HepG2 (cell line): Measurements from ENCODE around the gene L3MBTL3. TPM values are rescaled to one million over a fixed set of nuclear protein-coding genes. Genes with fewer than 3 reads are reported as not detected.

Source experiments
- FOXJ3 ChIP-seq: sonication (generic); formaldehyde crosslinking; IDR thresholded peaks from 2 replicates; pipeline ENCODE4 v1.4.0; 2020; ENCODE audit warnings: missing genetic modification reagents, mild to moderate bottlenecking, borderline replicate concordance
- FOXK1 ChIP-seq: sonication (generic); formaldehyde crosslinking; IDR thresholded peaks from 2 replicates; pipeline ENCODE4 v1.4.0; 2020; ENCODE audit warnings: low read depth, missing genetic modification reagents, borderline replicate concordance
- HNF4A ChIP-seq: sonication (generic); formaldehyde crosslinking; IDR thresholded peaks from 2 replicates; pipeline ENCODE4 v1.4.0; 2020; ENCODE audit warnings: missing genetic modification reagents
- HOXA9 ChIP-seq: sonication (generic); formaldehyde crosslinking; IDR thresholded peaks from 2 replicates; pipeline ENCODE4 v1.8.1; 2022; ENCODE audit warnings: missing genetic modification reagents, mild to moderate bottlenecking, moderate library complexity, borderline replicate concordance
- MIER2 ChIP-seq: IDR thresholded peaks from 2 replicates; pipeline ENCODE4 v1.6.1; 2016; ENCODE audit warnings: missing biosample characterization, missing genetic modification reagents
- REXO4 ChIP-seq: sonication (generic); formaldehyde crosslinking; IDR thresholded peaks from 2 replicates; pipeline ENCODE4 v1.8.0; 2022; ENCODE audit warnings: missing genetic modification reagents, mild to moderate bottlenecking, borderline replicate concordance
- RFX3 ChIP-seq: IDR thresholded peaks from 2 replicates; pipeline ENCODE4 v1.6.1; 2016; ENCODE audit warnings: missing biosample characterization, missing genetic modification reagents
- SETDB1 ChIP-seq: sonication (generic); formaldehyde crosslinking; IDR thresholded peaks from 2 replicates; pipeline ENCODE4 v1.5.1; 2020; ENCODE audit warnings: missing genetic modification reagents, mild to moderate bottlenecking, borderline replicate concordance
- ZFX ChIP-seq: sonication (generic); formaldehyde crosslinking; IDR thresholded peaks from 2 replicates; pipeline ENCODE4 v1.4.0; 2020; ENCODE audit warnings: mild to moderate bottlenecking, low read depth, missing genetic modification reagents, moderate library complexity
- ZNF232 ChIP-seq: sonication (generic); formaldehyde crosslinking; IDR thresholded peaks from 2 replicates; pipeline ENCODE4 v1.4.0; 2020; ENCODE audit warnings: missing genetic modification reagents, borderline replicate concordance
- ZNF367 ChIP-seq: sonication (generic); formaldehyde crosslinking; IDR thresholded peaks from 2 replicates; pipeline ENCODE4 v1.4.0; 2020; ENCODE audit warnings: missing genetic modification reagents, borderline replicate concordance
- ZNF737 ChIP-seq: sonication (generic); formaldehyde crosslinking; IDR thresholded peaks from 2 replicates; pipeline ENCODE4 v1.5.0; 2020; ENCODE audit warnings: missing genetic modification reagents, mild to moderate bottlenecking, borderline replicate concordance
- ZNF776 ChIP-seq: sonication (generic); formaldehyde crosslinking; IDR thresholded peaks from 2 replicates; pipeline ENCODE4 v1.4.0; 2020; ENCODE audit warnings: mild to moderate bottlenecking, missing genetic modification reagents
- ZNF891 ChIP-seq: sonication (generic); formaldehyde crosslinking; IDR thresholded peaks from 2 replicates; pipeline ENCODE4 v1.5.0; 2020; ENCODE audit warnings: mild to moderate bottlenecking, missing genetic modification reagents
- polyA plus RNA-seq, 8 experiments: library from polyadenylated mRNA; depleted of rRNA in 3 of 8; stranded (reverse) in 7 of 8; unstranded in 1 of 8; fragments of >200 nt; fragmentation: Illumina TruSeq in 4 of 8; extraction: Trizol in 4 of 8; gene quantifications; 2 replicates each; pipeline versions ENCODE4 v1.2.1 to v1.2.3, GENCODE V29; 2011 to 2016; ENCODE audit warnings: low read depth in 4 of 8, missing spikeins in 1 of 8, mixed read lengths in 1 of 8; ENCODE audit not compliant: insufficient read depth in 1 of 8
- total RNA-seq, 5 experiments: library from RNA; depleted of rRNA; stranded (reverse); fragments of >200 nt; fragmentation: Illumina TruSeq; extraction: Trizol; gene quantifications; 2 replicates each; pipeline ENCODE4 v1.2.3, GENCODE V29; 2016; ENCODE audit warnings: low read depth in 1 of 5
- TF ChIP-seq, protein P1 (sequence below): IDR thresholded peaks from 2 replicates; pipeline ENCODE4 v1.4.0; 2020; ENCODE audit warnings: mild to moderate bottlenecking, missing genetic modification reagents
- TF ChIP-seq, protein P2 (sequence below): sonication (generic); formaldehyde crosslinking; IDR thresholded peaks from 2 replicates; pipeline ENCODE4 v1.4.0; 2020; ENCODE audit warnings: missing genetic modification reagents
- TF ChIP-seq, protein P3 (sequence below): sonication (generic); formaldehyde crosslinking; conservative IDR thresholded peaks from 2 replicates; pipeline ENCODE4 v1.4.0; 2020; ENCODE audit warnings: missing genetic modification reagents
- TF ChIP-seq, protein P4 (sequence below): sonication (generic); formaldehyde crosslinking; IDR thresholded peaks from 2 replicates; pipeline ENCODE4 v1.5.0; 2020; ENCODE audit warnings: mild to moderate bottlenecking, missing genetic modification reagents

Gene L3MBTL3
- total and polyA plus RNA-seq, 2 of the 13 experiments (the other 11 are each of a cell fraction or from before 2014, with no cell fraction given) = 1.5 to 2.5 TPM

DNA sequence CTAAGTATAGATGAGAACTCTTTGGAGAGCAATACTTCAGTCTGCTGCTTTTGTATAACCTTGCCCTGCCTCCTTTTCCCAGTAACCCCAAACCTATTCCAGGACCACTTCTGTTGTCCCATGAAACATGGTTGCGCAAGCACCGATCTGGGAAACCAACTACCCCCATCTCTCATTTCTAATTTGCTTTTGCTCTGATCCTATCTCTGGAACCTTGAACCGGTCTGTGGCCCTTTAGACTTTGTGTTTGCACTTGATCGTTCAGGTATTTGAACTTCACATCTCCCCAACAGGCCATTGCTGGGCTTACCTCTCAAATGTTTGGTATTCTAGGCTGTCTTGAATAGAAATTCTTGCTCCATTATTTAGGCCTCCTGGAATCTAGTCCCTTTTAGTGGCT lies 25.0 kb downstream of the L3MBTL3 start (continued):
- TF ChIP-seq, protein P1, sequence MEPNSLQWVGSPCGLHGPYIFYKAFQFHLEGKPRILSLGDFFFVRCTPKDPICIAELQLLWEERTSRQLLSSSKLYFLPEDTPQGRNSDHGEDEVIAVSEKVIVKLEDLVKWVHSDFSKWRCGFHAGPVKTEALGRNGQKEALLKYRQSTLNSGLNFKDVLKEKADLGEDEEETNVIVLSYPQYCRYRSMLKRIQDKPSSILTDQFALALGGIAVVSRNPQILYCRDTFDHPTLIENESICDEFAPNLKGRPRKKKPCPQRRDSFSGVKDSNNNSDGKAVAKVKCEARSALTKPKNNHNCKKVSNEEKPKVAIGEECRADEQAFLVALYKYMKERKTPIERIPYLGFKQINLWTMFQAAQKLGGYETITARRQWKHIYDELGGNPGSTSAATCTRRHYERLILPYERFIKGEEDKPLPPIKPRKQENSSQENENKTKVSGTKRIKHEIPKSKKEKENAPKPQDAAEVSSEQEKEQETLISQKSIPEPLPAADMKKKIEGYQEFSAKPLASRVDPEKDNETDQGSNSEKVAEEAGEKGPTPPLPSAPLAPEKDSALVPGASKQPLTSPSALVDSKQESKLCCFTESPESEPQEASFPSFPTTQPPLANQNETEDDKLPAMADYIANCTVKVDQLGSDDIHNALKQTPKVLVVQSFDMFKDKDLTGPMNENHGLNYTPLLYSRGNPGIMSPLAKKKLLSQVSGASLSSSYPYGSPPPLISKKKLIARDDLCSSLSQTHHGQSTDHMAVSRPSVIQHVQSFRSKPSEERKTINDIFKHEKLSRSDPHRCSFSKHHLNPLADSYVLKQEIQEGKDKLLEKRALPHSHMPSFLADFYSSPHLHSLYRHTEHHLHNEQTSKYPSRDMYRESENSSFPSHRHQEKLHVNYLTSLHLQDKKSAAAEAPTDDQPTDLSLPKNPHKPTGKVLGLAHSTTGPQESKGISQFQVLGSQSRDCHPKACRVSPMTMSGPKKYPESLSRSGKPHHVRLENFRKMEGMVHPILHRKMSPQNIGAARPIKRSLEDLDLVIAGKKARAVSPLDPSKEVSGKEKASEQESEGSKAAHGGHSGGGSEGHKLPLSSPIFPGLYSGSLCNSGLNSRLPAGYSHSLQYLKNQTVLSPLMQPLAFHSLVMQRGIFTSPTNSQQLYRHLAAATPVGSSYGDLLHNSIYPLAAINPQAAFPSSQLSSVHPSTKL = peak; percentile 63; the same call in 1 of the 2 replicates
- TF ChIP-seq HOXA9 (no peak), ZNF367 (CRISPR knock-in tag) (no peak), SETDB1 (CRISPR knock-in tag) (no peak), ZFX (no peak), RFX3 (CRISPR knock-in tag) (no peak), ZNF776 (no peak), ZNF232 (CRISPR knock-in tag) (no peak), FOXJ3 (CRISPR knock-in tag) (peak; percentile 63; the same call in 1 of the 2 replicates), MIER2 (CRISPR knock-in tag) (no peak), HNF4A (peak; percentile 90), FOXK1 (CRISPR knock-in tag) (no peak), REXO4 (CRISPR knock-in tag) (no peak), ZNF891 (no peak), ZNF737 (CRISPR knock-in tag) (no peak)
- TF ChIP-seq, protein P2, sequence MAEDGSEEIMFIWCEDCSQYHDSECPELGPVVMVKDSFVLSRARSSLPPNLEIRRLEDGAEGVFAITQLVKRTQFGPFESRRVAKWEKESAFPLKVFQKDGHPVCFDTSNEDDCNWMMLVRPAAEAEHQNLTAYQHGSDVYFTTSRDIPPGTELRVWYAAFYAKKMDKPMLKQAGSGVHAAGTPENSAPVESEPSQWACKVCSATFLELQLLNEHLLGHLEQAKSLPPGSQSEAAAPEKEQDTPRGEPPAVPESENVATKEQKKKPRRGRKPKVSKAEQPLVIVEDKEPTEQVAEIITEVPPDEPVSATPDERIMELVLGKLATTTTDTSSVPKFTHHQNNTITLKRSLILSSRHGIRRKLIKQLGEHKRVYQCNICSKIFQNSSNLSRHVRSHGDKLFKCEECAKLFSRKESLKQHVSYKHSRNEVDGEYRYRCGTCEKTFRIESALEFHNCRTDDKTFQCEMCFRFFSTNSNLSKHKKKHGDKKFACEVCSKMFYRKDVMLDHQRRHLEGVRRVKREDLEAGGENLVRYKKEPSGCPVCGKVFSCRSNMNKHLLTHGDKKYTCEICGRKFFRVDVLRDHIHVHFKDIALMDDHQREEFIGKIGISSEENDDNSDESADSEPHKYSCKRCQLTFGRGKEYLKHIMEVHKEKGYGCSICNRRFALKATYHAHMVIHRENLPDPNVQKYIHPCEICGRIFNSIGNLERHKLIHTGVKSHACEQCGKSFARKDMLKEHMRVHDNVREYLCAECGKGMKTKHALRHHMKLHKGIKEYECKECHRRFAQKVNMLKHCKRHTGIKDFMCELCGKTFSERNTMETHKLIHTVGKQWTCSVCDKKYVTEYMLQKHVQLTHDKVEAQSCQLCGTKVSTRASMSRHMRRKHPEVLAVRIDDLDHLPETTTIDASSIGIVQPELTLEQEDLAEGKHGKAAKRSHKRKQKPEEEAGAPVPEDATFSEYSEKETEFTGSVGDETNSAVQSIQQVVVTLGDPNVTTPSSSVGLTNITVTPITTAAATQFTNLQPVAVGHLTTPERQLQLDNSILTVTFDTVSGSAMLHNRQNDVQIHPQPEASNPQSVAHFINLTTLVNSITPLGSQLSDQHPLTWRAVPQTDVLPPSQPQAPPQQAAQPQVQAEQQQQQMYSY (CRISPR knock-in tag) = no peak
- TF ChIP-seq, protein P3, sequence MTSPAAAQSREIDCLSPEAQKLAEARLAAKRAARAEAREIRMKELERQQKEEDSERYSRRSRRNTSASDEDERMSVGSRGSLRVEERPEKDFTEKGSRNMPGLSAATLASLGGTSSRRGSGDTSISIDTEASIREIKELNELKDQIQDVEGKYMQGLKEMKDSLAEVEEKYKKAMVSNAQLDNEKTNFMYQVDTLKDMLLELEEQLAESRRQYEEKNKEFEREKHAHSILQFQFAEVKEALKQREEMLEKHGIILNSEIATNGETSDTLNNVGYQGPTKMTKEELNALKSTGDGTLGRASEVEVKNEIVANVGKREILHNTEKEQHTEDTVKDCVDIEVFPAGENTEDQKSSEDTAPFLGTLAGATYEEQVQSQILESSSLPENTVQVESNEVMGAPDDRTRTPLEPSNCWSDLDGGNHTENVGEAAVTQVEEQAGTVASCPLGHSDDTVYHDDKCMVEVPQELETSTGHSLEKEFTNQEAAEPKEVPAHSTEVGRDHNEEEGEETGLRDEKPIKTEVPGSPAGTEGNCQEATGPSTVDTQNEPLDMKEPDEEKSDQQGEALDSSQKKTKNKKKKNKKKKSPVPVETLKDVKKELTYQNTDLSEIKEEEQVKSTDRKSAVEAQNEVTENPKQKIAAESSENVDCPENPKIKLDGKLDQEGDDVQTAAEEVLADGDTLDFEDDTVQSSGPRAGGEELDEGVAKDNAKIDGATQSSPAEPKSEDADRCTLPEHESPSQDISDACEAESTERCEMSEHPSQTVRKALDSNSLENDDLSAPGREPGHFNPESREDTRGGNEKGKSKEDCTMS (CRISPR knock-in tag) = no peak
- TF ChIP-seq, protein P4, sequence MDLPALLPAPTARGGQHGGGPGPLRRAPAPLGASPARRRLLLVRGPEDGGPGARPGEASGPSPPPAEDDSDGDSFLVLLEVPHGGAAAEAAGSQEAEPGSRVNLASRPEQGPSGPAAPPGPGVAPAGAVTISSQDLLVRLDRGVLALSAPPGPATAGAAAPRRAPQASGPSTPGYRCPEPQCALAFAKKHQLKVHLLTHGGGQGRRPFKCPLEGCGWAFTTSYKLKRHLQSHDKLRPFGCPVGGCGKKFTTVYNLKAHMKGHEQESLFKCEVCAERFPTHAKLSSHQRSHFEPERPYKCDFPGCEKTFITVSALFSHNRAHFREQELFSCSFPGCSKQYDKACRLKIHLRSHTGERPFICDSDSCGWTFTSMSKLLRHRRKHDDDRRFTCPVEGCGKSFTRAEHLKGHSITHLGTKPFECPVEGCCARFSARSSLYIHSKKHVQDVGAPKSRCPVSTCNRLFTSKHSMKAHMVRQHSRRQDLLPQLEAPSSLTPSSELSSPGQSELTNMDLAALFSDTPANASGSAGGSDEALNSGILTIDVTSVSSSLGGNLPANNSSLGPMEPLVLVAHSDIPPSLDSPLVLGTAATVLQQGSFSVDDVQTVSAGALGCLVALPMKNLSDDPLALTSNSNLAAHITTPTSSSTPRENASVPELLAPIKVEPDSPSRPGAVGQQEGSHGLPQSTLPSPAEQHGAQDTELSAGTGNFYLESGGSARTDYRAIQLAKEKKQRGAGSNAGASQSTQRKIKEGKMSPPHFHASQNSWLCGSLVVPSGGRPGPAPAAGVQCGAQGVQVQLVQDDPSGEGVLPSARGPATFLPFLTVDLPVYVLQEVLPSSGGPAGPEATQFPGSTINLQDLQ (CRISPR knock-in tag) = no peak
